ENCODE results near the gene C15orf62. TPM values are rescaled to one million over a fixed set of nuclear protein-coding genes. Genes with fewer than 3 reads are reported as not detected.

C15orf62 gene
- total RNA-seq, 2 donors from 2014 or later = 0.46 to 0.57 TPM

DNA sequence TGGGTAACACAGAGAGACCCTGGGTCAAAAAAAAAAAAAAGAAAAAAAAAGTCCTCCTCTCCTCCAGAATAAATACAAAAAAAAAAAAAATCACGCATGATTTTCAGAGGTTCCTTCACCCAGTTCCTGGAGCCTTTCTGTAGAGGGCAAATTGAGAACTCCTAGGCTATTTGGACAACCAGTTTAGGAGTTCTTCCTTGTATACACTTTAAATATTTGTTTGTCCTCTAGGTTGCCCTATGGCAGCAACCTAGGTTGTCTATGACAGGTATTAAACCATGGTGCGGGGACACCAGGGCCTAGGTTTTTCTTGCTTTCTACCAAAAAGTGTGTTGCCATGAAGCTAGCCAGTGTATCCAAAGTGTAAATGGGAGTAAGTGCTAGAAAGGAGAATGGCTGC lies 33.3 kb downstream of the C15orf62 start:
- no peaks in the 10 kb centered on the region for H3K9me3 ChIP-seq (ENCODE audit: control insufficient read depth, low read length)
- TF ChIP-seq, protein P1, sequence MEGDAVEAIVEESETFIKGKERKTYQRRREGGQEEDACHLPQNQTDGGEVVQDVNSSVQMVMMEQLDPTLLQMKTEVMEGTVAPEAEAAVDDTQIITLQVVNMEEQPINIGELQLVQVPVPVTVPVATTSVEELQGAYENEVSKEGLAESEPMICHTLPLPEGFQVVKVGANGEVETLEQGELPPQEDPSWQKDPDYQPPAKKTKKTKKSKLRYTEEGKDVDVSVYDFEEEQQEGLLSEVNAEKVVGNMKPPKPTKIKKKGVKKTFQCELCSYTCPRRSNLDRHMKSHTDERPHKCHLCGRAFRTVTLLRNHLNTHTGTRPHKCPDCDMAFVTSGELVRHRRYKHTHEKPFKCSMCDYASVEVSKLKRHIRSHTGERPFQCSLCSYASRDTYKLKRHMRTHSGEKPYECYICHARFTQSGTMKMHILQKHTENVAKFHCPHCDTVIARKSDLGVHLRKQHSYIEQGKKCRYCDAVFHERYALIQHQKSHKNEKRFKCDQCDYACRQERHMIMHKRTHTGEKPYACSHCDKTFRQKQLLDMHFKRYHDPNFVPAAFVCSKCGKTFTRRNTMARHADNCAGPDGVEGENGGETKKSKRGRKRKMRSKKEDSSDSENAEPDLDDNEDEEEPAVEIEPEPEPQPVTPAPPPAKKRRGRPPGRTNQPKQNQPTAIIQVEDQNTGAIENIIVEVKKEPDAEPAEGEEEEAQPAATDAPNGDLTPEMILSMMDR (conservative IDR thresholded peaks at IDR 0.05) = no peak
- Mint-ChIP-seq H3K9me3 (no peaks in the 10 kb centered on the region), H3K27me3 (ENCODE audit: insufficient read depth) (no peaks in the 10 kb centered on the region), H3K4me3 (no peak overlapping the region), H3K36me3 (ENCODE audit: low read depth) (peaks cover 19% of the 10 kb centered on the region), H3K4me1 (peaks cover 28% of the 10 kb centered on the region), H3K27ac (no peak overlapping the region)
- H3K4me1 ChIP-seq (ENCODE audit: control insufficient read depth, insufficient read depth, low read length) = no peaks in the 10 kb centered on the region
- no peak overlapping the region for H3K27ac ChIP-seq (ENCODE audit: low read depth, low read length)
- DNase-seq = no peak
- H3K36me3 ChIP-seq (ENCODE audit: control insufficient read depth, insufficient read depth, low read length) = no peaks in the 10 kb centered on the region
- 80 to 99% methylated on average over 1 to 2 of the region's 2 CpGs for WGBS, 2 experiments (ENCODE audit: insufficient coverage in 1 of 2, insufficient read length in 1 of 2)
- no peak overlapping the region for H3K4me3 ChIP-seq (ENCODE audit: low read length)
- H3K9ac ChIP-seq (ENCODE audit: extremely low read depth, low read length, poor library complexity, severe bottlenecking) = no peak overlapping the region
- no peaks in the 10 kb centered on the region for H3K27me3 ChIP-seq (ENCODE audit: control insufficient read depth, insufficient read depth, low read length, poor library complexity, severe bottlenecking)

DNA sequence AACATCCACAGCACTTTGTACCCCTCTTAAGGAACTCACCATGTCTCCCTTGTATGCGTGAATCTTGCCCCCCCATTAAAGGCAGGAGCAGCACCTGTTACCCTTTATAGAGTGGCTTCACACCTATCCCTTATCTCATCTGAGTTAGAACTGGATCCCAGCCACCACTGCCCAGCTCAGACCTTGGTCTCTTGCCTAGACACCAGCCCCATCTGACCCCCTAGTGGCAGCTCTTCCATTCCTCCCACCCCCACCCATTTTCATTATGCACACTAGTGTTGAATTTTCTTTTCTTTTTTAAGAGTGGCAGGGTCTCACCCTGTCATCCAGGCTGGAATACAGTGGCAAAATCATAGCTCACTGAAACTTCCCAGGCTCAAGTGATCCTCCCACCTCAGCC lies 33.9 kb downstream of the C15orf62 start:
- Histone ChIP-seq H3K4me1 (ENCODE audit: control insufficient read depth, insufficient read depth, low read length) (no peaks in the 10 kb centered on the region), H3K27ac (ENCODE audit: low read depth, low read length) (no peak overlapping the region), H3K27me3 (ENCODE audit: control insufficient read depth, insufficient read depth, low read length, poor library complexity, severe bottlenecking) (no peaks in the 10 kb centered on the region), H3K9ac (ENCODE audit: extremely low read depth, low read length, poor library complexity, severe bottlenecking) (no peak overlapping the region), H3K4me3 (ENCODE audit: low read length) (no peak overlapping the region), H3K36me3 (ENCODE audit: control insufficient read depth, insufficient read depth, low read length) (no peaks in the 10 kb centered on the region), H3K9me3 (ENCODE audit: control insufficient read depth, low read length) (no peaks in the 10 kb centered on the region)
- H3K4me3 Mint-ChIP-seq = no peak overlapping the region
- H3K4me1 Mint-ChIP-seq = peaks cover 23% of the 10 kb centered on the region
- no peaks in the 10 kb centered on the region for H3K9me3 Mint-ChIP-seq
- no peak for DNase-seq
- no peaks in the 10 kb centered on the region for H3K27me3 Mint-ChIP-seq (ENCODE audit: insufficient read depth)
- 97 to 100% methylated on average over 1 of the region's 1 CpG for WGBS, 2 experiments (ENCODE audit: insufficient coverage in 1 of 2, insufficient read length in 1 of 2)
- no peak overlapping the region for H3K27ac Mint-ChIP-seq
- peaks cover 19% of the 10 kb centered on the region for H3K36me3 Mint-ChIP-seq (ENCODE audit: low read depth)
- TF ChIP-seq, protein P1 (conservative IDR thresholded peaks at IDR 0.05) = peak; percentile 41

DNA sequence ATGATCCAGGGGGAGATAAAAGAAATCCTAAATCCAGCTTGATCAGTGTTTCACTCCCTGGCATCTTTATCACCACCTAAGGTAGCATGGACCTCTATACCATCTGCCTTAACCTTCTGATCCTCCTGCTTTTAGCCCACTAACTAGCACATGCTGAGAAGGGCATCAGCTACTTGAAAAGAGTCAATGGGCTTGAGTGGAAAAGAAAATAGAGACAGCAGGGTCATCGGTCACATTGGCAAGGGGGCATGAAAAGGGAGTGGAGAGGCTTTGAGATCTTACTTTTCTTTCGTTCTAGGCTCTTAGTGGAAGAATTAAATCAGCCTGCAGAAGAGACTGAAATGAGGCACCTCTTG lies 36.9 kb downstream of the C15orf62 start:
- Histone ChIP-seq H3K4me3 (ENCODE audit: low read length) (peak overlapping the region; percentile 99), H3K9me3 (ENCODE audit: control insufficient read depth, low read length) (no peaks in the 10 kb centered on the region), H3K27me3 (ENCODE audit: control insufficient read depth, insufficient read depth, low read length, poor library complexity, severe bottlenecking) (no peaks in the 10 kb centered on the region), H3K9ac (ENCODE audit: extremely low read depth, low read length, poor library complexity, severe bottlenecking) (peak overlapping the region; percentile 84), H3K4me1 (ENCODE audit: control insufficient read depth, insufficient read depth, low read length) (no peaks in the 10 kb centered on the region), H3K27ac (ENCODE audit: low read depth, low read length) (no peak overlapping the region), H3K36me3 (ENCODE audit: control insufficient read depth, insufficient read depth, low read length) (no peaks in the 10 kb centered on the region)
- Mint-ChIP-seq H3K27ac (peak overlapping the region; percentile 94), H3K4me3 (peak overlapping the region; percentile 92), H3K4me1 (peaks cover 10% of the 10 kb centered on the region), H3K27me3 (ENCODE audit: insufficient read depth) (no peaks in the 10 kb centered on the region), H3K9me3 (no peaks in the 10 kb centered on the region), H3K36me3 (ENCODE audit: low read depth) (peaks cover 8% of the 10 kb centered on the region)
- 4 to 6% methylated on average over 2 of the region's 2 CpGs for WGBS, 2 experiments (ENCODE audit: insufficient coverage in 1 of 2, insufficient read length in 1 of 2)
- TF ChIP-seq, protein P1 (conservative IDR thresholded peaks at IDR 0.05) = no peak
- no peak for DNase-seq

All from endodermal cell (in vitro differentiated cells).